HPDE6-E6E7 (cell line): ENCODE data around the gene LTB4R.

Source experiments
- DNase-seq: peaks from one replicate; pipeline ENCODE4 v3.0.0; 2011; ENCODE audit warnings: missing footprints; ENCODE audit errors: extremely low spot score

LTB4R gene, protein sequence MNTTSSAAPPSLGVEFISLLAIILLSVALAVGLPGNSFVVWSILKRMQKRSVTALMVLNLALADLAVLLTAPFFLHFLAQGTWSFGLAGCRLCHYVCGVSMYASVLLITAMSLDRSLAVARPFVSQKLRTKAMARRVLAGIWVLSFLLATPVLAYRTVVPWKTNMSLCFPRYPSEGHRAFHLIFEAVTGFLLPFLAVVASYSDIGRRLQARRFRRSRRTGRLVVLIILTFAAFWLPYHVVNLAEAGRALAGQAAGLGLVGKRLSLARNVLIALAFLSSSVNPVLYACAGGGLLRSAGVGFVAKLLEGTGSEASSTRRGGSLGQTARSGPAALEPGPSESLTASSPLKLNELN

GRCh38 chr14:24310646-24311604 lies at the start of gene LTB4R:
Gene LTB4R, plus strand, starts transcription at chr14:24311502. Its CDS starts 4,150 bp downstream, at chr14:24315652.
- peak; percentile 51 for DNase-seq

DNA sequence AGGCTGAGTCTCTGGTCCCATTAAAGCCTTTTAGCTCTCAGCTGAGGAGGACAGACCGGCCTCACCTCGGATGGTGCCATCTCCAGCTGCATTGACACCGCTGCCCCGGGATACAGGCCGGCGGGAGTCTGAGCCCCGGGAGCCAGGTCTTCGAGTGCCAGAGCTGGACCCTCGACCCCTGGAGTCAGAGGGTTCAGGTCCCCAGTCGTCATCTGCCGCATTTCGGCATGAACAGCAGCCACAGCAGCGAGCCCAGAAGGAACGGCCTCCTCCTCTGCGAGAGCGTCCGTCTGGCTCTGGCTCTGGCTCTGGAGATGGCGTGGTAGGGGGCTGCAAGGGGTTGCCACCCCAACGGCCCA lies 49.4 kb upstream of the LTB4R start:
- no peak for DNase-seq

DNA sequence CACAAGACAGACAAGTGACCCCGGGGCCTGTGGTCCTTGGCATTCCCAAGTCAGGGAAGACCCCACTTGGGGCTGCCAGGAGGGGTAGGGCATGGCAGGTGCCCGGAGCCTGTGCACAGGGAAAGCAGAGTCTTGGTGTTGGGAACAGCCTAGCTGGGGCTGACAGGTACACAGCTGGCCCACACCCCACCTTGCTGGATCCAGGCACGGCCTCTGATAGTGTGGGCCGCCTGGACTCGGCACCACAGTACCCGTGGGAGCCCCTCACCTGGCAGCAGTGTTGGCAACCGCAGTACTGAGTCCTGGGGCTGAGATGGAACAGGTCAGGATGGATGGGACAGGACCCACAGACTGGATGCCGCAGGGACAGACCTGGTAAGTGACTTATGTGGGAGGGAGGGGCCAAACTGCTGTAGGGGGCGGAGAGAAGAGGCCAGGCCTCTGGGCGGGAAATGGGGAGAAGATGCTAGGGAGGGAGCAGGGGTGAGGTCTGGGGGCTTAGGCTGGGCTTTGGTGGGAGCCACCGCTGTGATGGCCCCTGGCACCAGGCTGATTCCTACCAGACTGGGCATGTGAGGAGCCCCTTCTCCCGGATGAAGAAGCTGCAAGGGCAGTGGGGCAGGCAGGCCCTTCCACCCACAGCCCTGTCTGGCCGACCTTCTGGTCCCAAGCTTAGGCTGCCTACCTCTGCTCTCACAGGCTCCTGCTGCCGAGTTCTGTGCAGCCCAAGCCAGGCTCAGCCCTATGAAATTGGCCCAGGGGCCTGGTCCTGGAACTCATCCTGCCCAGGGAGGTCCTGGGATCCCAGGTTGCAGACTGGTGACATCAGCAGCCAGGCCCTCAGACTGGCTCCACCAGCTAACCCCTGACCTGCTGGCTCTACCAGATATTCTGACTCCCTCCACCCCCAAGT lies 48.2 kb upstream of the LTB4R start, which contains the start of gene TGM1:
TSS of gene TGM1 (minus strand) at position 357 of the 913 bp plus-strand sequence. CDS start 825 bp downstream, outside the sequence.
- DNase-seq: no peak

DNA sequence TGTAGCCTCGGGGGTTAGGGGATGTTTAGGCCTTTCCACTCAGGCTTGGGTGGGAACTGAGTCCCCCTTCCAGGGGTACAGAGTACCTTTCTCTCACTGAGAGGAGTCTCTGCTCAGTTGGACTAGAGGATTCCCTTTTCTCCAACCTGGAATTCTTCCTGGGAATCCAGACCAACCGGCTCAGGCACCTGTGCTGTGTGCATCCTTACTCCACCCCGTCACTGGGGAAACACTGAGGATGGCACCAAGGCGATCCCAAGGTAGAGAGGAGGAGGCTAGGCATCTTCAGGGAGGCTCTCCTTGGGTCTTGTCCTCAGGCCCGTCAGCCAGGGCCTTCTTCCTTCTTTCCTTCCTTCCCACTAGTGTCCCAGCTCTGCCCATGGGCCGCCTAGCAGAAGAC lies 47.5 kb upstream of the LTB4R start:
- DNase-seq: peak; percentile 41

GRCh38 chr14:24264298-24264697 lies 47.0 kb upstream of the LTB4R start:
- peak; percentile 56 for DNase-seq

DNA sequence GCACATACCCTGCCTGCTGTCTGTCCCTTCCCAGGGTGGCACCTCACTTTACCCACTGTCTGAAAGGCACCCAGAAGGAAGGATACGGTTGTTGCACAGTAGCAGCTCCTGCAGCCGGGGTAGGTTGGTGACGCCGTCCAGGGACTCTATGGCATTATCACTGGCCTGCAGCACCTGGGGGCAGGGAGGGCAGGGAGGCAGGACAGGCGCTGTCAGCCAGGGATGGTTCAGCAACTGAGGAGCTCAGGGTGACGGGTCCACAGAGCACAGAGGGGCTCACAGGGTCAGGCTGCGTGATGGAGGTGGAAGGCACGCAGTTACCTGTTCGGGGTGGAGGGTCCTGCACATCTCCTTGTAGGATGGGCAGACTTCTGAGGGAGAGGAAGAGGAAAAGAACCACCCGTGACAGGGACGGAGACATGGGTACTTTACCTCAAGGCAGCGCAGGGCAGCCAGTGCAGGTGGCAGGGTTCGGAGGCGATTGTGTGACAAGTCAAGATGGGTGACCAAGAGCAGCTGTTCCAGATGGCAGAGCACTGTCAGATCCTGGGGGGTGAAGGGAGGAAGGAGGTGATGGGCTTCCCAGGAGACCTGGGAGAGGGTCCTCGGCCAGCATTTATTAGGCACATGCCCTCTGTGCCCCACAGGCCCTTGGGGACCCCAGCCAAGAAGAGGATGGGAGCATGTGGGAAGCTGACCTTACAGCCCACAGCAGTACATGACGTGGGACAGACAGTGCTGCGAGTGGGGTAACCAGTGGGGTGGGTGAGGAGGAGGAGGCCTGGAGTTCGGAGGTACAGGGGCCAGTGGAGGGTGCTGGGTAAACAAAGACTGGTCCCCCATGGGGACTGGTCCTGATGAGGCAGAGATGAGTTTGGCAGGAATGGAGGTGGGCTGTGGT lies 44.7 kb upstream of the LTB4R start:
- no peak for DNase-seq

DNA sequence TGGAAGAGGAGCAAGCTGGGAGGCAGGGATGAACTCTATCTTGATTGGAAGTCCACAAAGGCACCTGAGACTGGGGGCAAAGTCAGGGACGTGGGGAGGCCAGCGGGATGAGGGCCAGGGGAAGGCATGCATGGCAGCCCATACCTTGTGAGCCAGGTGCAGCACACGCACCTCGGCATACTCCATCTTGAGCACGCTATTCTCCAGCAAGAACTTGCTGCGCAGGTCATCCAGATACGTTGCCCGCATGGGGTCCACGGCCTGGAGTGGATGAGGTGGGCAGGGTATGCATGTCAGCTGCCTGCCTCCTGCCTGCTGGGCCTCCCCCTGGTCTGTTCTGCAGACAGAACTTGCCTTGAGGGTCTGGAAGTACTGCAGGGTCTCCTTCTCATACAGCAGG lies 43.8 kb upstream of the LTB4R start:
- no peak for DNase-seq

DNA sequence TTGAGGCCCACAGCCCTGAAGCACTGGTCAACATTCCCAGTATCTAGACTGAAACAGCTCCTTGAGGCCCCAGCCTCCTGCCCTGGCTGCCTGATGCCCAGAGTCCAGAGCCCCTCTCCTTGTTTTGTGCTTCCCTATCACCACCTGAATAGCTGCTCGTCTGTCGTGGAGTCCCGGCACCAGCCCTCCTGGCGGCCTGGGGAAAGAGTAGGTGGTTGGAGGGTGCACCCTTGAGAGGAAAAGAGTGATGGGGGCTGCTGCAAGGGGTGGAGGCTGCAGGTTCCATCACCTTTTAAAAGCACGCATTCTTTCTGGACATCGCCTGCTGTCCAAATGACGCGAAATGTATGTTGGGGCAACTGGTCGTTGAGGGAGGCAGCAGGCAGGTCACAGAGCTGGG lies 43.1 kb upstream of the LTB4R start:
- no peak for DNase-seq

DNA sequence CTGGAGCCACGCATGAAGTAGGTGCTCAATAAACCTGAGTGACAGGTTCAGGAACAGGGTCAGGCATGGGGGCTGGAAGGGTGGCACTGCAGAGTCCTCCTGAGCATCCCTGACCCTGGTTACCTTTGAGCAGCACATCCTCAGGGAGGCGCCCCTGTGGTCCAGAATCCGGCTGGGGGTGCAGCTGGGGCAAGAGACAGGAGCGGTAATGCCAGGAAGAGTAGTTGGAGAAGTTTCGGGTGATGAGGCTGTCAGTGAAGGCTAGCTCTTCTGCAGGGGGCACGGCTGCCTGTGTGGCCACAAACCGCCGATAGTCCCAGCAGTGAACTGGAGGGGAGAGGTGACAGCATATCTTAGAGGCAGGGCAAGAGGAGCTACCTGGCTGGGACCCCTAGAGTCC lies 41.9 kb upstream of the LTB4R start:
- DNase-seq: no peak

DNA sequence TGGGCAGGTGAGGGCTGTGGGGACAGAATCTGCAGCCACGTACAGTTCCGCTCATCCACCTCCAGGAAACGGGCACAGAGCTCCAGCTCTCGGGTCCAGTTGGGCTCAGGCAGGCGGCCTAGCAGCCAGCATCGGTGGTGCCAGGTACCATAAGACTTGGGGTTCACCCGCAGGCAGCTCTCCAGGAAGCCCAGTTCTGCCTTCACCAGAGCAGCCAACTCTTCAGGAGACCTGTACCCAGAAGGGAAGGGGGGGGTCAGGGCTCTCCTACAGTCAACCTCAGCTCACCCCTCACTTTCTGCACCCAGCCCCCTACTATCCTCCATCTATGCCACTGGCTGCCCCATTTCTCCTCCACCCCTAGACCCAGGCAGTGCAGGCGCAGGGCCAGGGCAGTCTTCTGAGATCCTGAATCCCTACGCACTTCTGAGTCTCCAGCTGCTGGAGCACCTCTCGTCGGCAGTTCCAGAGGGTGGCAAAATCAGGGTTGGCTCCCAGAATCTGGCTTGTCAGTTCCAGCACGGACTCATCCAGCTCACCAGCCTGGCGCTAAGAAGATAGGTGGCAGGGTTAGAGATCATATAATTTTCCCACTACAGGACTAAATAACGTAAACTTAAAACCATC lies 41.3 kb upstream of the LTB4R start:
- DNase-seq: no peak

DNA sequence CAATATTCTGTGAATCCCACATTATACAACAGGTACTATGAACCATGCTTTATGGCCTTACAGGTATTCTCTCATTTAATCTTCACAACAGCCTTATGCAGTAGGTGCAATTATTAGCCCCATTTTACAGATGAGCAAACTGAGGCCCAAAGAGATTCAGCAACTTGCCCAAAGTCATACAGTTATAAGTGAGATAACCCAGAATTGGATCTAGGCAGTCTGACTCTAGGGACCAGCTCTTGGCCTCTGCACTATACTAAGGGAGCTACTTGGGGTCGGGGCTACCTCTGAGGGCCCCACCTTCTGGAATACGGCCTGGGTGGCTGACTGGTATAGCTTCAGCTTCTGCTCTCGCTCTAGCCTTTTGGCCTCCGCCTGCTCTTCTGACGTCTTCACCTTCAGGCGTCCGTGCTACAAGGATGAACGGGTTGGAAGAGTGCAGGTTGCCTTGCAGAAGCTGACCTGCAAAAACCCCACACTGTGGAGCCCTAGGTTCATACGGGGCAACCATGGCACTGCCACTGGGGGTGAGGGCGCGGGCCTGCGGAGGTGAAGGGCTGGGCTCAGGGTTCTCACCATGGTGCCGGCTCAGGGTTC lies 40.7 kb upstream of the LTB4R start:
- no peak for DNase-seq

GRCh38 chr14:24271134-24271833 lies 40.0 kb upstream of the LTB4R start, which contains the start of gene RABGGTA:
Gene RABGGTA, minus strand, starts transcription at chr14:24271597. Its CDS starts 482 bp downstream, at chr14:24271115.
- DNase-seq: peak; percentile 93

GRCh38 chr14:24271834-24272263 lies 39.5 kb upstream of the LTB4R start:
- no peak for DNase-seq

GRCh38 chr14:24272467-24272866 lies 38.8 kb upstream of the LTB4R start:
- no peak for DNase-seq

- no peak for DNase-seq
Observed at GRCh38 chr14:24273422-24273998, 37.8 kb upstream of the LTB4R start.

- DNase-seq: peak; percentile 83
Observed at GRCh38 chr14:24274101-24274543, 37.2 kb upstream of the LTB4R start.

DNA sequence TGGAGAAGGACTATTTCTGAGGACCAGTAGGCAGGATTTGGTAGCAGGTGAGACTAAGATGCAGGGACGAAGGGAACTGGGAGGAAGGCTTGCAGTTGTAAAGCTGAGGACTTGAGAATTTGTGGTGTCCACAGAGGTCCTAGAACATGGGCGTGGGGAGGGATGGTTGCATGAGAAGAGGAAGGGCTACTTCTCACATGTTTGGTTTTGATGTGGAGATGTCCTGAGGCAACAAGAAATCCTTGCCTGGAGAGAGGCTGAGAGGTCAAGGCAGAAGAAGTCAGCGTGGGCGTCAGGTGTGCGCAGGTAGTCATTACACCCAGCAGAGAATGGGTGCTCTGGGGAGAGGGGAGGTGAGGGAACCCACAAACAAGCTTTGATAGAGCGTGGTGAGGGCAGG lies 34.2 kb upstream of the LTB4R start:
- no peak for DNase-seq

DNA sequence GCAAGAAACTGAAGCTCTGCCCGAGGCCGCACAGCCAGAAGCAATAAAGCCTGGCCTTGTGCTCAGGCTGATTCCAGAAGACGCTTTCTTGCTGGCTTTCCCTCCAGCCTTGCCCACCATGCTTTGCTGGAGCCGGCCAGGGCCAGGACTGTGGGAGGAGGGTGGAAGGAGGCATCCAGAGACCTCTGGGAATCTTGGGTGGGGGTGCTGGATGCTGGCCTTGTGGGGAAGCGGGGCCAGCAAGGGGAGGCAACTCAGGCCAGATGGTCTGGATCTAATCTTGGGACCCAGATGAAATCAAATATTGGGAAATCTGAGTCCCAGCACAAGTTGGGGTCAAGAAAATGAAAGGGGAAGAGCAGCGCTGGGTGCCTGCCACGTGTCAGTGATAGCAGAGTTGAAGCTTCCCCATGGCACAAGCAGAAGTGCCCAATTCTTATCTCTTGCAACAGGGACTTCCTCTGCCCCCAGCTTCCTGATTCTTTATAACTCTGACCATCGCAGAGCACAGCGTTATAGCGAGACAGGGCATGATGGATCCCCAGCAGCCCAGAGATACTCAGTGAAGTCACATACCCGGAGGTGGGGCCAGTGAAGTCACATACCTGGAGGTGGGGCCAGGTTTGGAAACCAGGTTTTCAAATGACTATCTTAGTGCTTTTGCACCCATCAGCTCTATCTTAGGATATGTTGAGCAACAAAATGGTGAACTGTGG lies 33.5 kb upstream of the LTB4R start:
- DNase-seq: no peak
